Prostate gland (tissue), 2 donors: Measurements from ENCODE around the gene TAF8. TPM values are rescaled to one million over a fixed set of nuclear protein-coding genes. Genes with fewer than 3 reads are reported as not detected.
"Not testable (repeated sequence)": the region's sequence is repeated elsewhere in the genome, so short reads cannot be mapped to it uniquely, and the experiment has no call there.

Source experiments
- DNase-seq: peaks from one replicate; pipeline ENCODE4 v3.0.0-alpha.2; 2019; ENCODE audit warnings: low spot score
- H3K27ac ChIP-seq, 2 donors: fragments of 200-600 bp; sonication (generic); 2 replicates each; pipeline ENCODE4 v1.5.1; 2017 to 2019
- H3K27me3 ChIP-seq: fragments of 200-600 bp; sonication (generic); replicated peaks from 2 replicates; pipeline ENCODE4 v1.5.1; 2019; ENCODE audit not compliant: insufficient read depth
- H3K36me3 ChIP-seq, 2 donors: fragments of 200-600 bp; sonication (generic); 1 replicate in 1 of 2; 2 replicates in 1 of 2; pipeline versions ENCODE4 v1.5.1 to v1.8.1; 2017 to 2019
- H3K4me1 ChIP-seq: fragments of 200-600 bp; sonication (generic); replicated peaks from 2 replicates; pipeline ENCODE4 v1.5.1; 2019
- H3K4me3 ChIP-seq, 2 donors: fragments of 200-600 bp; sonication (generic); 2 replicates each; pipeline ENCODE4 v1.5.1; 2017 to 2019
- H3K9me3 ChIP-seq: fragments of 200-600 bp; sonication (generic); 2 replicates; pipeline ENCODE4 v1.5.1; 2017
- POLR2A ChIP-seq: fragments of 450-650 bp; IDR thresholded peaks from one replicate; pipeline ENCODE4 v1.6.1; 2016; ENCODE audit warnings: antibody characterized with exemption, mild to moderate bottlenecking
- POLR2AphosphoS5 ChIP-seq: sonication (generic); formaldehyde crosslinking; IDR thresholded peaks from one replicate; pipeline ENCODE4 v1.6.1; 2017; ENCODE audit warnings: antibody characterized with exemption
- whole genome bisulfite sequencing: methylation state at CpG from one replicate; pipeline ENCODE4 v1.1.5; 2018; 5-methylcytosine and 5-hydroxymethylcytosine counted together
- intact Hi-C: fragments of 100-400 bp; cut with DNase I; formaldehyde crosslinking; loops from one replicate; pipeline ENCODE4 v1.14.2; 2022
- total RNA-seq, 2 donors: library from RNA; depleted of rRNA; stranded (reverse); fragments of >200 nt; gene quantifications; one replicate each; pipeline ENCODE4 v1.1.0, GENCODE V29; 2016
- TF ChIP-seq, protein P1 (sequence below), 4 experiments: fragments of 200-600 bp in 2 of 4; fragments of 450-650 bp in 2 of 4; sonication (generic) in 2 of 4; IDR thresholded peaks; 1 replicate in 3 of 4; 2 replicates in 1 of 4; pipeline ENCODE4 v1.5.1; 2016 to 2019; ENCODE audit warnings: antibody characterized with exemption in 4 of 4, mild to moderate bottlenecking in 2 of 4, moderate library complexity in 2 of 4

The TAF8 gene
- total RNA-seq, 2 donors from 2014 or later: 35.4 to 42.5 TPM

DNA sequence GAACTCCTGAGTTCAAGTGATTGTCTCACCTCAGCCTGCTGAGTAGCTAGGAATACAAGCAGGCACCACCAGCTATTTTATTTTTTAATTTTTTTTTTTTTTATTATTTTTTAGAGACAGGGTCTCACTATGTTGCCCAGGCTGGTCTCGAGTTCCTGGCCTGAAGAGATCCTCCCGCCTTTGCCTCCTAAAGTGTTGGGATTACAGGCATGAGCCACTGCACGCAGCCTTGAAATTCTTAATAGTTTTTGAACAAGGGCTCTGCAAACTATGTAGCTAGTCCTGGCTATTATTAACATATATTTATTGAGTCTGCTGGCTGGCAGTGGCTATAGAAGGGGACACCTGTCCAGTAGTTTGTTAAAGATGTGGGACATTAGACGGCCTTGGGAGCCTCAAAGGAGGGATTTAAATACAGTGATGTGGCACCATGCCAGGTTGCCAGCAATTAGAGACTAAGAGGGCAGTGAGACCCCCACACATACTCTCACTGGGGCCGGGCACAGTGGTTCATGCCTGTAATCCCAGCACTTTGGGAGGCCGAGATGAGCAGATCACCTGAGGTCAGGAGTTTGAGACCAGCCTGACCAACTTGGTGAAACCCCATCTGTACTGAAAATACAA is 21.1 kb upstream of the TAF8 start:
- TF ChIP-seq, protein P1, sequence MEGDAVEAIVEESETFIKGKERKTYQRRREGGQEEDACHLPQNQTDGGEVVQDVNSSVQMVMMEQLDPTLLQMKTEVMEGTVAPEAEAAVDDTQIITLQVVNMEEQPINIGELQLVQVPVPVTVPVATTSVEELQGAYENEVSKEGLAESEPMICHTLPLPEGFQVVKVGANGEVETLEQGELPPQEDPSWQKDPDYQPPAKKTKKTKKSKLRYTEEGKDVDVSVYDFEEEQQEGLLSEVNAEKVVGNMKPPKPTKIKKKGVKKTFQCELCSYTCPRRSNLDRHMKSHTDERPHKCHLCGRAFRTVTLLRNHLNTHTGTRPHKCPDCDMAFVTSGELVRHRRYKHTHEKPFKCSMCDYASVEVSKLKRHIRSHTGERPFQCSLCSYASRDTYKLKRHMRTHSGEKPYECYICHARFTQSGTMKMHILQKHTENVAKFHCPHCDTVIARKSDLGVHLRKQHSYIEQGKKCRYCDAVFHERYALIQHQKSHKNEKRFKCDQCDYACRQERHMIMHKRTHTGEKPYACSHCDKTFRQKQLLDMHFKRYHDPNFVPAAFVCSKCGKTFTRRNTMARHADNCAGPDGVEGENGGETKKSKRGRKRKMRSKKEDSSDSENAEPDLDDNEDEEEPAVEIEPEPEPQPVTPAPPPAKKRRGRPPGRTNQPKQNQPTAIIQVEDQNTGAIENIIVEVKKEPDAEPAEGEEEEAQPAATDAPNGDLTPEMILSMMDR (IDR thresholded peaks at IDR 0.05): no peak
- TF ChIP-seq POLR2AphosphoS5 (no peak), POLR2A (no peak)
- WGBS: 93% methylated on average over 6 of the region's 6 CpGs
- no peaks in the 10 kb centered on the region for H3K27me3 ChIP-seq
- no peak for DNase-seq
- H3K4me1 ChIP-seq: no peaks in the 10 kb centered on the region
- intact Hi-C loops: no loop called here
- H3K9me3 ChIP-seq: no peaks in the 10 kb centered on the region
- H3K4me3 ChIP-seq: no peak overlapping the region
- H3K27ac ChIP-seq: no peak overlapping the region
- no peaks in the 10 kb centered on the region for H3K36me3 ChIP-seq

DNA sequence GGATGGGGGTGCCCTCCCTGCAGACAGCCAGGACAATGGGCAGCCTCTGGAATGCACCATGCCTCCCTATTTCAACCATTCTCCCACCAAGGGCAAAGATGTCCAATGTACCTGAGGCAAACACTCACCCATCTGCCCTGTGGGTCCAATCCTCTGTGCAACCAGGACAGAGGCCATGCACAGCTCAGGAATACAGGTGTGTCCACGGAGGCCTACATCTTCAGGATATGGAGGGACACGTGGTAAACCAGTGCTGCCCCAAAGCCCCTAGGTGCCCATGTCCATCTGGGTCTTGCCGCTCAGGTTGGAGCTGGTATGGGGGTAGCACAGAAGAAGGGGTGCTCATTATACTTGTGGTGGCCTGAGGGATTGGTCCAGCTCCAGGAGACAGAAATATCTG is 20.4 kb upstream of the TAF8 start:
- H3K9me3 ChIP-seq: no peaks in the 10 kb centered on the region
- no peak for DNase-seq
- H3K27me3 ChIP-seq: no peaks in the 10 kb centered on the region
- H3K36me3 ChIP-seq: no peaks in the 10 kb centered on the region
- TF ChIP-seq, protein P1 (IDR thresholded peaks at IDR 0.05): no peak
- TF ChIP-seq POLR2A (no peak), POLR2AphosphoS5 (no peak)
- WGBS: 91% methylated on average over 3 of the region's 3 CpGs
- no peak overlapping the region for H3K4me3 ChIP-seq
- intact Hi-C loops: no loop called here
- H3K27ac ChIP-seq: no peak overlapping the region
- H3K4me1 ChIP-seq: no peaks in the 10 kb centered on the region

DNA sequence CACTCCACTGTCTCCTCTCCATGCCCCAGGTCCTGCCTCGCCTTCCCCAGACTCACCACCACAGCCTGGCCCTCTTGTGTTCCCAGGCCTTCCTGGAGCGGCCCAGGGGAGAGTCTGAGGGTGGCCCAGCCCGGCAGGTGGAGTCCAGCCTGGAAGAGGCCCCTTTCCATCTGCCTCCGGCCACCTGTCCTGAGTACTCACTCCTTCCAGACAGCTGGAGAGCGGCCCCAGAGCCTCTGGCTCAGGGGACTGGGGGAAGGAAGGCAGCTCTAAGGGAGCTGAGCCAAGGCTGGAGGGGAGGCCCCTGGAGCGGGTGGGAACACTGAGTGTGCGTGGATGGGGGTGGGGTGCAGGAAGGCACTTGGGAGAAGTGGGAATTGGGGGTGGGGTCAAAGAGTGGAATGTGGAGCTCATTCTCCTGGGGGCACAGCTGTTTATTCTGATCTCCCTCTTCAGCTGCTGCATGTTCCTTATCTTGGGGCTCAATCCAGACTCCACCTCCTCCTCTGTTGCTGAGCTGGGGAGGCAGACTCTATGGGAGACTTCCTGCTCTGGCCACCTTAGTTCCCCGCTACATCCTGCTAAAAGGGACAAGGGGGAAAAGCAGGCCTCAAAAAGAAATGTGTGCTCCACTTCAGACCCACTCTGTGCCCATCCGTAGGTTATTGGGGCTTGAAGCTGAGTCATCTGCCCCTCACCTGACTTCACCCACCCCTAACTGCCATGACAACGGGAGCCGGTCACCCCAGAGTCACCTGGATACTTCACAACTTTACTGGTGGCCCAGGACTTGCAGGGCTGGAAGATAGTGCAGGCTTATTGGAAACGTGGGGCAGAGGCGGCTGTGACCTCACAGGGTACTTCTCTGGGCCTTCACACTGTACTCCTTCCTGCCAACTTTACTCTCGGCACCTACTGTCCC is 19.5 kb upstream of the TAF8 start:
- Histone ChIP-seq H3K27ac (no peak overlapping the region), H3K4me1 (no peaks in the 10 kb centered on the region), H3K27me3 (no peaks in the 10 kb centered on the region), H3K36me3 (no peaks in the 10 kb centered on the region), H3K4me3 (no peak overlapping the region), H3K9me3 (no peaks in the 10 kb centered on the region)
- intact Hi-C loops: no loop called here
- 51% methylated on average over 14 of the region's 14 CpGs for WGBS
- TF ChIP-seq, protein P1 (IDR thresholded peaks at IDR 0.05): no peak
- TF ChIP-seq POLR2A: no peak
- no peak for TF ChIP-seq POLR2AphosphoS5
- DNase-seq: no peak

DNA sequence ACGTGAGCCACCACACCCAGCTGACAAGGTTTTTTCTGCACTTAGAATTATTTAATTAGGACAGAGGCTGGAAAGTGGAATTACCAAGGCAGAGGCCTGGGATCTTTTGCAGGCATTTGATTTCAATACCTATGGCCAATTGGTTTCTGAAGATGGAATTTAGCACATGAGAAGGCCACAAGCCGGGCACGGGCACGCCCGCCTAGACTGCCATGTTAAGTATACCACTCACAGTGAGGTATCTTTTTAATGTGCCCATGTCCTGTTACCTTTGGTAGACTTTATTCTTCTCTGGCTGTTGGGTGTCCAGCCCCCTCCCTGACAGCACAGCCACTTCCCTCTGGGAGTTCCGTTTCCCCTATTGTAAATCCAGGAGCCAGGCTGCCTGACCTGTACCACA is 18.0 kb upstream of the TAF8 start:
- H3K4me1 ChIP-seq: no peaks in the 10 kb centered on the region
- WGBS: 88% methylated on average over 6 of the region's 6 CpGs
- intact Hi-C loops: no loop called here
- TF ChIP-seq, protein P1 (IDR thresholded peaks at IDR 0.05): no peak
- TF ChIP-seq POLR2A (no peak), POLR2AphosphoS5 (no peak)
- no peak for DNase-seq
- H3K9me3 ChIP-seq: no peaks in the 10 kb centered on the region
- H3K4me3 ChIP-seq: no peak overlapping the region
- H3K27ac ChIP-seq: no peak overlapping the region
- no peaks in the 10 kb centered on the region for H3K27me3 ChIP-seq
- no peaks in the 10 kb centered on the region for H3K36me3 ChIP-seq

DNA sequence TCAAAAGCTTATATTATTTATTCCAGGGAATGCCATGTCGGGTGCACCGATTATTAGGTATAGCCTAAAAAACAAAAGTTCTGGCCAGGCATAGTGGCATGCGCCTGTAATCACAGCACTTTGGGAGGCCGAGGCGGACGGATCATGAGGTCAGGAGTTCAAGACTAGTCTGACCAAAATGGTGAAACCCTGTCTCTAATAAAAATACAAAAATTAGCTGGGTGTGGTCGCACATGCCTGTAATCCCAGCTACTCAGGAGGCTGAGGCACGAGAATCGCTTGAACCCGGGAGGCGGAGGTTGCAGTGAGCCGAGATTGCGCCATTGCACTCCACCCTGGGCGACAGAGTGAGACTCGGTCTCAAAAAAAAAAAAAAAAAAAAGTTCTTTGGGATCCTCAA is 12.7 kb upstream of the TAF8 start:
- H3K4me3 ChIP-seq, H3K27me3 ChIP-seq, H3K27ac ChIP-seq, H3K36me3 ChIP-seq, H3K9me3 ChIP-seq, DNase-seq, H3K4me1 ChIP-seq, intact Hi-C loops: not testable (repeated sequence)
- 91% methylated on average over 15 of the region's 15 CpGs for WGBS
